ENCODE data around the gene DNAJC15.
"Not testable (repeated sequence)": the region's sequence is repeated elsewhere in the genome, so short reads cannot be mapped to it uniquely, and the experiment has no call there.

The DNAJC15 gene

DNA sequence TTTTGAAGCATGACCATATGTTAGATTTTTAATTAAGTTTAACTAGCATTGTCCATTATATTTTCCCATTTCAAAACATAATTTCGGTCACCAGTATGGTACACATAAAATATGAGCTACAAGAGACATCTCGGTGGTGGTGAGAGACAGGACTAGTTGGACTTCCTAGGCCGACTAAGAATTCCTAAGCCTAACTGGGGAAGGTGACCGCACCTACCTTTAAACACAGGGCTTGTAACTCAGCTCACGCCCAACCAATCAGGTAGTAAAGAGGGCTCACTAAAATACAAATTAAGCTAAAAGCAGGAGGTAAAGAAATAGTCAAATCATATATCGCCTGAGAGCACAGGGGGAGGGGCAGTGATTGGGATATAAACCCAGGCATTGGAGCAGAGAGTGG is 22.9 kb downstream of the DNAJC15 start:
- DNase-seq, result no peak

DNA sequence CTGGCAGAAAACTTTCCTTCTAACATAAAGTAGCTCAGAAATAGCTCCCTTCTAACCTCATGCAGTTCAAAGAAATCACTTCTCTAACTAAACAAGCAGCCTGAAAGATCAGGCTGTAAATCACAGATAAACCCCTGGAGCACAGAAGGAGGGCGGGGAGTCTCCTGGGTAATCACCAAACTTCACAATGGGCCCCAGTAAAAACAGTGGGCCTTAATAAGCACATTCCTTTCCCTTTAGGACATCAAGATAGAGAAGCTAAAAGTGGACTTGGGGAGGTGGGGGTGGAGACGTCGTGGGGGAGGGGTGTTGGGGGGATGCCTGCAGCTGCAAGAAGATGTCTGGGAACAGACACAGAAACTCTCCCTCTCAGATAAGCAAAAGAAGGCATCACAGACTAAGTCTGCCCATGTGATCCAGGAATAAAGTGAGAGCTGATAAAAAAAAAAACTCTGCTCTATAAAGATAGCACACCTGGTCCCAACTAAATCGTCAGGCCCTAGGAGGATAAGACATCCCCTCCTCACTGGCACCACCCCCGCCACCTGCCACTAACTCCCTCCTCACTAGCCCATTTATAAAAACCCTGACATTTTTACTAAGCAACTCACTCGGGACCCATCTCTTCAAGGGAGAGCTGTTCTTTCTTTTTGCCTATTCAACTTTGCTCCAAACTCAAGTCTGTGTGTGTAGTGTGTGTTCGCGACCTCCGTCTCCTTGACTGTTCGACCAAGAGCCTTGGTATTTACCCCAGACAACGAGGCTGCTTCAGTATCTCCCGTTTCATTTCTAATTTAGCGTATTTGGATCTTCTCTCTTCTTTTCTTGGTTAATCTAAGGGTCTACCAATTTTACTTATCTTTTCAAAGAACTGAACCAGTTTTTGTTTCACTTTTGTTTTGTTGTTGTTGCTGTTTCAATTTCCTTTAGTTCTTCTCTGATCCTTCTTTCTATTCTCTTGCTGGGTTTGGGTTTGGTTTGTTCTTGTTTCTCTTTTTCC is 31.7 kb downstream of the DNAJC15 start:
- DNase-seq, result no peak

GRCh38 chr13:43057653-43058317 is 34.4 kb downstream of the DNAJC15 start:
- no peak for DNase-seq

GRCh38 chr13:43058318-43058674 is 34.9 kb downstream of the DNAJC15 start:
- no peak for DNase-seq

GRCh38 chr13:43058831-43059230 is 35.4 kb downstream of the DNAJC15 start:
- no peak for DNase-seq

GRCh38 chr13:43059779-43060178 is 36.4 kb downstream of the DNAJC15 start:
- DNase-seq, result not testable (repeated sequence)

DNA sequence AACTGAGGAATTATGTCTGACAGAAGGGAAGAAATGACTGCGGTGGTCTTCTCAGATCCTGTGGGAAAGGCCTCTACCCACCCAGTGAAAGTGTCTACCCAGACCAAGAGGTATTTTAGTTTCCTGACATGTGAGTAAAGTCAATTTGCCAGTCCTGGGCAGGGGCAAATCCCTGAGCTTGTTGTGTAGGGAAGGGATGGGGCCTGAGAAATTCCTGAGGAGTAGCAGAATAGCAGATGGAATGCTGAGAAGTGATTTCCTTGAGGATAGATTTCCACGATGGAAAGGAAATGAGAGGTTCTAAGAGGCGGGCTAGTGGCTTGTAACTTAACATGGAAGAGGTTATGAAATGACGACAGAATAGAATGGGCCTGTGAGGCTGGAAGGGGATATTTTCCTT is 37.4 kb downstream of the DNAJC15 start:
- DNase-seq, result not testable (repeated sequence)

DNA sequence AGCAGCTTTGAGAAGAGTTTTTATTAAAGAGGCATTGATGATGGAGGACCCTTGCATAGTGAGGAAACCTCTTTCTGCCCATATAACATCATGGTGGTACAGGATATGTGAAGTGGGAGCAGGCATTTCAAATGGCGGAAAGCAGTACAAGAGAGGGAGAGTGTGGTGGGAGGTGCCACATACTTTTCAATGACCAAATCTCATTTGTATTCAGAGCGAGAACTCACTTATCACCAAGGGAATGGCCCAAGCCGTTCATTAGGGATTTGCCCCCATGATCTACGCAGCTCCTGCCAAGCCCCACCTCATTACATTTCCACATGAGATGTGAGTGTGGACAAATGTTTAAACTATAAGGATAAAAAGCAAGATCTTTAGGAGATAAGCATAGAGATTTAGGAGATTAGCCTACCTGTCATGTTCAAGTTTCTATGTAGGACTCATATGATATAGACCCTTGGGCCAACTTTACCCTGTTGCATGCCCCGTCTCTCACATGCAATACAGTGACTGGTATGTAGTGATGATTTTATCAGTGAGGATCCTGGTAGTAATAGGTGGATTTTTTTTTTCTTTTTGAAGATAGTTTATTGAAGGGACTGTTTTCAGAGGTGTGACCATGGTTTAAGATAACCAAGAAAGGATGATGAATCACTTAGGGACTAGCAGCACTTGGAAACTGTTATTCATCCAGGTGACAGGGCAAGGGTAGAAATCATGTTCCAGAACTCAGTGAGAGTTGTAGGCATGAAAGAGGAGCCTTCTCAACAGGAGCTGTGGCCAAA is 38.3 kb downstream of the DNAJC15 start:
- no peak for DNase-seq

DNA sequence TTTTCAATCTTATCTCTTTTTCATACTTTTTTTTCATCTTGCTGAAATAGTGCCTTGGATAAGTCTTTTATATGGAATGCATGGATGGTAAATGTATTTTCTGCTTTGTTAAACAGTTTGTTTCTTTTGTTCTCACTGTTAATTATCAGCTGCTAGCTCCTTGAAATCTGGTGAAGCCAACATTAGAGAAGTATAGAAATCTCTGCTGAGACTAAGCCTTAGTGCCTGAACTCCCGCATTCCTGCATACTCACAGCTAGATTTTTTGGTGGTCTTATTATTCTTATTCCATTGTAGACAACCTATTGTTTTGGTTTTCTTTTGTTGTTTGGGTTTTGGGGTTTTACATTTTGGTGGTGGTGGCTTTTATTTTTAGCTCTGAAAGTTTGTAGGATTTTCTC is 48.4 kb downstream of the DNAJC15 start:
- DNase-seq, result no peak

DNA sequence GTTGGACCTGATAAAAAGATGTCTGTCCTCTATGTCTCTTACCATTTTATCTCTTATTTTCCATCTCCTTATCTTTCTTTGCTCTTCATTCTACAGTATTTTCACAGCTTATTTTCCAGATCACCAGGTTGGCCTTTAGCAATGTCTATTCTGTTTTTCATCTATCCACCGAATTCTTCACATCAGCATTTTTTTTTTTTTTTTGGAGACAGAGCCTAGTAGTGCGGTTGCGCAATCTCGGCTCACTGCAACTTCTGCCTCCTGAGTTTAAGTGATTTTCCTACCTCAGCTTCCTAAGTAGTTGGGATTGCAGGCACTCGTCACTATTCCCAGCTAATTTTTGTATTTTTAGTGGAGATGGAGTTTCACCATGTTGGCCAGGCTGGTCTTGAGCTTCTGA is 49.0 kb downstream of the DNAJC15 start:
- no peak for DNase-seq

- DNase-seq, result no peak
Measured at GRCh38 chr13:43074824-43075510, 51.6 kb downstream of the DNAJC15 start.

GRCh38 chr13:43075511-43075902 is 52.1 kb downstream of the DNAJC15 start:
- not testable (repeated sequence) for DNase-seq

GRCh38 chr13:43077046-43077445 is 53.7 kb downstream of the DNAJC15 start:
- DNase-seq, result no peak

GRCh38 chr13:43077461-43077860 is 54.1 kb downstream of the DNAJC15 start:
- DNase-seq, result no peak

DNA sequence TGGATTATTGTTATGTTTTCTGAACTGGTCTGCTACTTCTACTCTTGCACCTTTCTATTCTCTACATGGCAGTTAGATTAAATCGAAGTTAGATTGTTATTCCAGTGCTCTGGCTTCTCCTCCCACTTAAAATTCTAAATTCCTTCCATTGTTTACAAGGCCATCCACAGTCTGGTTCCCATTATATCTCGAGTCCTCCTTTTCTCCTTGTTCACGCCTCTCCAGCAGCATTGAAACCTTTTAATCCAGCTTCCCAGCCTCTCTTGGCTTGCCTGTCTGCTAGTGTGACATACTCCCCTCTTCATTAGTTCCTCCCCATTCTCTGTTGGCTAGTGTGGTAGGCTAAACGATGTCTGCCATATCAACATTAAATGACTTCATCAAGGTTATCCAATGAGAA is 54.5 kb downstream of the DNAJC15 start:
- no peak for DNase-seq

DNA sequence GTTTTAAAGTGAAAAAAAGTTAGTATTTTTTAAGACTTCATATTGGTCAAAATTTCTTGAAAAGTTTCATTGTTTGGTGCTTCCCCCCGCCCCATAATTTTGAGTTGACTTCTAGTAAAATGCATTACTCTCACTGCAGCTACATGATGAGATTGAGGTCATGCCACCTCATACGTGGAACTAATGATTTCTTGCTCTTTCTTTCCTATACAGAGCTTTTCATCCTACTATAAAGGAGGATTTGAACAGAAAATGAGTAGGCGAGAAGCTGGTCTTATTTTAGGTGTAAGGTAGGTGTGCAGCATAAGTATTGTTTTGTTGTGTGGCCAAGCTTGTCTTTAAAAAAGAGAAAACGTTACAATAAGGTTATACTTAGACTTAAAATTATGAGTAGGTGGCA is 55.0 kb downstream of the DNAJC15 start:
- no peak for DNase-seq

GRCh38 chr13:43079392-43079931 is 56.1 kb downstream of the DNAJC15 start:
- DNase-seq, result no peak

- DNase-seq, result no peak
Measured at GRCh38 chr13:43080199-43080598, 56.8 kb downstream of the DNAJC15 start.

GRCh38 chr13:43081866-43082265 is 58.5 kb downstream of the DNAJC15 start:
- no peak for DNase-seq

GRCh38 chr13:43083750-43084149 is 60.4 kb downstream of the DNAJC15 start:
- no peak for DNase-seq

DNA sequence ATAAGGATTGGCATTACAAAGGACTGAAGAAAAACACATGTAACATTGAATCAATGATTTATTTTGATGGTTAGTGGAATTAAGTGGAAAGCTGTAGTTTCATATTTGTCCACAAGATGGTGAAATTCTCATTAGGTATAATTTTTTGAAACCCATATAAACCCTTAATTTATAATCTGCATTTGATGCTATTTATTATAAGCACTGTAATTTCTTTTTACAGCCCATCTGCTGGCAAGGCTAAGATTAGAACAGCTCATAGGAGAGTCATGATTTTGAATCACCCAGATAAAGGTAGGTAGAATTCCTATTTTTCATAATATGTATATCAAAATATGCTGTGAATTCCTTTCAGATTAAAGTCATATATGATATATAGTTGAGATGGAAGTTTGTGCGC is 62.2 kb downstream of the DNAJC15 start:
- DNase-seq, result no peak

DNA sequence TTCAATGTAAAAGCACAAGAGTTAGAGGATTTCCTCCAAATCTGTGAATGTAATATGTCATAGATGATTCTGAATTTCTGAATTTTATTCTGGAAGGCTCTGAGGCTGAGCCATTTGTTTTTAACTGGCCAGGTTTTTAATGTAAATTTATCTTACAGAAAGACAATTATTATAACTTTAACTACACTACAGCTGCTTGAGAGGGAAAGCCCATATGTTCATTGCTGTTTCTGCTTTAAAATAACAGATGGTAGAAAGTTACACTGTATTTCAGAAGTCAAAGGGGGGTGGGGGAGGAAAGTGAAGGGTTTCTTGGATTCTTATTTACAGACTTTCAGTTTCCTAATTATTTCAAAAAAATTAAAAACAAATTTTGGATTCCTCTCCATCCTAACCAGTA is 62.8 kb downstream of the DNAJC15 start:
- DNase-seq, result no peak

Data from activated CD4-positive, CD25-positive, alpha-beta regulatory T cell (primary cell).